Ovary (tissue), 1 donor: ENCODE measurements around the gene TDRD9.

Experiments used
- EP300 ChIP-seq: sonication (generic); formaldehyde crosslinking; IDR thresholded peaks from one replicate; pipeline ENCODE4 v1.6.1; 2017; ENCODE audit warnings: antibody characterized with exemption
- POLR2A ChIP-seq: fragments of 450-650 bp; IDR thresholded peaks from one replicate; pipeline ENCODE4 v1.6.1; 2017; ENCODE audit warnings: antibody characterized with exemption, mild to moderate bottlenecking, moderate library complexity

- no peak for TF ChIP-seq EP300
- TF ChIP-seq POLR2A: no peak
Measured at GRCh38 chr14:103960457-103961055, 32.3 kb downstream of the TDRD9 start.
